GM21526 (cell line): ENCODE measurements around the gene MVD.
"Not testable (repeated sequence)": the region's sequence is repeated elsewhere in the genome, so short reads cannot be mapped to it uniquely, and the experiment has no call there.

Experiments
- ATAC-seq: cut with Tn5 transposase; IDR thresholded peaks from one replicate; pipeline ENCODE4 v1.9.1; 2021; ENCODE audit warnings: moderate library complexity; ENCODE audit not compliant: unreplicated experiment, low FRiP score

Gene MVD

GRCh38 chr16:88613911-88614817 lies 48.7 kb downstream of the MVD start:
- ATAC-seq = no peak

GRCh38 chr16:88613293-88613692 lies 49.6 kb downstream of the MVD start:
- ATAC-seq = no peak

GRCh38 chr16:88610909-88611812 lies 51.7 kb downstream of the MVD start:
- ATAC-seq = no peak

GRCh38 chr16:88610080-88610479 lies 52.8 kb downstream of the MVD start:
- ATAC-seq = no peak

- ATAC-seq = not testable (repeated sequence)
Measured at GRCh38 chr16:88609426-88609825, 53.5 kb downstream of the MVD start.

- no peak for ATAC-seq
Measured at GRCh38 chr16:88608076-88608475, 54.8 kb downstream of the MVD start.

- no peak for ATAC-seq
Measured at GRCh38 chr16:88606148-88606757, 56.6 kb downstream of the MVD start.

GRCh38 chr16:88605186-88606147 lies 57.4 kb downstream of the MVD start:
- no peak for ATAC-seq

- ATAC-seq = no peak
Measured at GRCh38 chr16:88602091-88602490, 60.8 kb downstream of the MVD start.
